HepG2 (cell line): Measurements from ENCODE around the gene ITGB5.

ENCODE experiments used
- FOXK2 ChIP-seq: fragments of 450-650 bp; IDR thresholded peaks from 2 replicates; pipeline ENCODE4 v1.6.1; 2016
- MYC ChIP-seq: sonication (generic); formaldehyde crosslinking; IDR thresholded peaks from 2 replicates; pipeline ENCODE4 v1.9.0; 2021; ENCODE audit warnings: missing genetic modification reagents, borderline replicate concordance
- NPAS2 ChIP-seq: sonication (generic); formaldehyde crosslinking; IDR thresholded peaks from 2 replicates; pipeline ENCODE4 v1.8.0; 2022; ENCODE audit warnings: mild to moderate bottlenecking, missing genetic modification reagents, borderline replicate concordance
- NR3C1 ChIP-seq: sonication (generic); formaldehyde crosslinking; IDR thresholded peaks from 2 replicates; pipeline ENCODE4 v1.4.0; 2020; ENCODE audit warnings: missing genetic modification reagents
- TCF7L2 ChIP-seq: IDR thresholded peaks from 2 replicates; pipeline ENCODE4 v1.6.1; 2011; ENCODE audit warnings: mild to moderate bottlenecking, low read depth, low read length, moderate library complexity
- ZNF547 ChIP-seq: sonication (generic); formaldehyde crosslinking; IDR thresholded peaks from 2 replicates; pipeline ENCODE4 v1.5.1; 2020; ENCODE audit warnings: mild to moderate bottlenecking, missing genetic modification reagents
- TF ChIP-seq, protein P1 (sequence below): sonication (generic); formaldehyde crosslinking; IDR thresholded peaks from 2 replicates; pipeline ENCODE4 v1.4.0; 2020; ENCODE audit warnings: missing genetic modification reagents

- TF ChIP-seq FOXK2 = no peak
- TF ChIP-seq, protein P1, sequence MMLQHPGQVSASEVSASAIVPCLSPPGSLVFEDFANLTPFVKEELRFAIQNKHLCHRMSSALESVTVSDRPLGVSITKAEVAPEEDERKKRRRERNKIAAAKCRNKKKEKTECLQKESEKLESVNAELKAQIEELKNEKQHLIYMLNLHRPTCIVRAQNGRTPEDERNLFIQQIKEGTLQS (CRISPR knock-in tag) = no peak
- TF ChIP-seq ZNF547 (CRISPR knock-in tag) = no peak
- no peak for TF ChIP-seq NPAS2 (CRISPR knock-in tag)
- TF ChIP-seq TCF7L2 = no peak
- TF ChIP-seq NR3C1 (CRISPR knock-in tag) = no peak
- TF ChIP-seq MYC (CRISPR knock-in tag) = no peak
These were observed 6.4 kb upstream of the ITGB5 start for GRCh38 chr3:124893526-124893925.
